Measurements from ENCODE around the gene LDLRAD4.

LDLRAD4 gene

GRCh38 chr18:13290856-13291271 lies 72.3 kb downstream of the LDLRAD4 start:
- no peak for DNase-seq (ENCODE audit: low read depth)
- no peak for TF ChIP-seq CTCF (conservative IDR thresholded peaks at IDR 0.05; ENCODE audit: low read depth, low read length)
- H3K4me3 ChIP-seq (ENCODE audit: low read length) = no peak overlapping the region

- TF ChIP-seq CTCF (conservative IDR thresholded peaks at IDR 0.05; ENCODE audit: low read depth, low read length) = no peak
- no peak for DNase-seq (ENCODE audit: low read depth)
- no peak overlapping the region for H3K4me3 ChIP-seq (ENCODE audit: low read length)
Observed at GRCh38 chr18:13291299-13291698, 72.7 kb downstream of the LDLRAD4 start.

GRCh38 chr18:13291745-13292447 lies 73.3 kb downstream of the LDLRAD4 start:
- no peak for DNase-seq (ENCODE audit: low read depth)
- no peak overlapping the region for H3K4me3 ChIP-seq (ENCODE audit: low read length)
- TF ChIP-seq CTCF (conservative IDR thresholded peaks at IDR 0.05; ENCODE audit: low read depth, low read length) = no peak

- DNase-seq (ENCODE audit: low read depth) = no peak
- no peak overlapping the region for H3K4me3 ChIP-seq (ENCODE audit: low read length)
- no peak for TF ChIP-seq CTCF (conservative IDR thresholded peaks at IDR 0.05; ENCODE audit: low read depth, low read length)
Observed at GRCh38 chr18:13292736-13293135, 74.2 kb downstream of the LDLRAD4 start.

- DNase-seq (ENCODE audit: low read depth) = no peak
- no peak overlapping the region for H3K4me3 ChIP-seq (ENCODE audit: low read length)
- no peak for TF ChIP-seq CTCF (conservative IDR thresholded peaks at IDR 0.05; ENCODE audit: low read depth, low read length)
Observed at GRCh38 chr18:13294309-13294708, 75.7 kb downstream of the LDLRAD4 start.

GRCh38 chr18:13295894-13296293 lies 77.3 kb downstream of the LDLRAD4 start:
- no peak overlapping the region for H3K4me3 ChIP-seq (ENCODE audit: low read length)
- no peak for TF ChIP-seq CTCF (conservative IDR thresholded peaks at IDR 0.05; ENCODE audit: low read depth, low read length)

GRCh38 chr18:13296867-13297574 lies 78.5 kb downstream of the LDLRAD4 start:
- DNase-seq (ENCODE audit: low read depth) = no peak
- no peak for TF ChIP-seq CTCF (conservative IDR thresholded peaks at IDR 0.05; ENCODE audit: low read depth, low read length)
- no peak overlapping the region for H3K4me3 ChIP-seq (ENCODE audit: low read length)

More at GRCh38 chr18:13295894-13296293, 77.3 kb downstream of the LDLRAD4 start:
- DNase-seq (ENCODE audit: low read depth) = no peak

Data from retinal pigment epithelial cell (primary cell).